HK-2 (cell line): ENCODE data around the gene TRIM41.
"Not testable (repeated sequence)": the region's sequence is repeated elsewhere in the genome, so short reads cannot be mapped to it uniquely, and the experiment has no call there.

Experiments used
- DNase-seq: peaks from one replicate; pipeline ENCODE4 v3.0.0-alpha.2; 2018; ENCODE audit not compliant: unreplicated experiment

Gene TRIM41

GRCh38 chr5:181223058-181223728, at the start of gene TRIM41:
TSS of gene TRIM41 (plus strand) at chr5:181223281. CDS start at chr5:181224000, 719 bp downstream.
- DNase-seq, result peak; percentile 94

- peak; percentile 55 for DNase-seq
Observed at GRCh38 chr5:181173420-181174342, 49.4 kb upstream of the TRIM41 start.

GRCh38 chr5:181176254-181176952, 46.7 kb upstream of the TRIM41 start:
- no peak for DNase-seq

- DNase-seq, result not testable (repeated sequence)
Observed at GRCh38 chr5:181177559-181177958, 45.5 kb upstream of the TRIM41 start.

GRCh38 chr5:181181650-181182565, 41.2 kb upstream of the TRIM41 start:
- peak; percentile 38 for DNase-seq

GRCh38 chr5:181182651-181183050, 40.4 kb upstream of the TRIM41 start:
- DNase-seq, result no peak

GRCh38 chr5:181184845-181185216, 38.2 kb upstream of the TRIM41 start:
- DNase-seq, result no peak

GRCh38 chr5:181185560-181185959, 37.5 kb upstream of the TRIM41 start:
- DNase-seq, result no peak

- DNase-seq, result no peak
Observed at GRCh38 chr5:181186022-181186421, 37.1 kb upstream of the TRIM41 start.

GRCh38 chr5:181186986-181187499, 36.0 kb upstream of the TRIM41 start:
- DNase-seq, result no peak

- DNase-seq, result peak; percentile 83
Observed at GRCh38 chr5:181187500-181188213, 35.4 kb upstream of the TRIM41 start.

GRCh38 chr5:181188700-181189362, 34.2 kb upstream of the TRIM41 start:
- peak; percentile 78 for DNase-seq

- no peak for DNase-seq
Observed at GRCh38 chr5:181189363-181189961, 33.6 kb upstream of the TRIM41 start.

GRCh38 chr5:181189962-181190710, 32.9 kb upstream of the TRIM41 start:
- DNase-seq, result no peak

- DNase-seq, result no peak
Observed at GRCh38 chr5:181190711-181191525, 32.2 kb upstream of the TRIM41 start.

GRCh38 chr5:181191526-181192336, 31.4 kb upstream of the TRIM41 start:
- peak; percentile 94 for DNase-seq
